CD4-positive, alpha-beta T cell (primary cell): ENCODE results near the gene ZNF816. TPM values are rescaled to one million over a fixed set of nuclear protein-coding genes. Genes with fewer than 3 reads are reported as not detected.

Experiments
- ATAC-seq: fragments of 200-7000 bp; cut with Tn5 transposase; one replicate; pipeline ENCODE4 v1.10.0; 2022; ENCODE audit warnings: mild to moderate bottlenecking; ENCODE audit not compliant: poor library complexity
- CTCF ChIA-PET: fragments of 350-600 bp; sonication (Branson Sonifier 250); formaldehyde crosslinking; loops from one replicate; lab custom pipeline; 2021; ENCODE audit warnings: antibody characterized with exemption, inconsistent platforms; lab: Charles Lee
- POLR2A ChIA-PET: fragments of 350-600 bp; sonication (Branson Sonifier 250); formaldehyde crosslinking; loops from one replicate; lab custom pipeline; 2021; ENCODE audit warnings: antibody characterized with exemption, inconsistent platforms; lab: Charles Lee
- DNase-seq, 14 experiments: peaks; one replicate each; pipeline ENCODE4 v3.0.0-alpha.2; 2013 to 2020; ENCODE audit warnings: mixed read lengths in 2 of 14
- H3K27ac ChIP-seq, 2 donors: one replicate each; pipeline versions ENCODE4 v1.5.1 to v1.7.0; 2013; ENCODE audit warnings: low read length in 2 of 2, low read depth in 1 of 2, mild to moderate bottlenecking in 1 of 2
- H3K27me3 ChIP-seq, 2 experiments: 1 replicate in 1 of 2; 2 replicates in 1 of 2; pipeline versions ENCODE4 v1.6.1 to v1.7.0; 2013; ENCODE audit warnings: low read length in 2 of 2, control low read depth in 1 of 2, mild to moderate bottlenecking in 1 of 2, moderate library complexity in 1 of 2; ENCODE audit not compliant: insufficient read depth in 2 of 2, control insufficient read depth in 1 of 2
- H3K36me3 ChIP-seq: one replicate; pipeline ENCODE4 v1.6.1; 2013; ENCODE audit warnings: low read length, control low read depth; ENCODE audit not compliant: insufficient read depth
- H3K4me1 ChIP-seq: one replicate; pipeline ENCODE4 v1.6.1; 2013; ENCODE audit warnings: low read length, control low read depth; ENCODE audit not compliant: insufficient read depth
- H3K4me3 ChIP-seq: one replicate; pipeline ENCODE4 v1.5.1; 2013; ENCODE audit warnings: mild to moderate bottlenecking, low read length, moderate library complexity
- H3K9me3 ChIP-seq, 2 experiments: 1 replicate in 1 of 2; 2 replicates in 1 of 2; pipeline versions ENCODE4 v1.6.1 to v1.7.0; 2013; ENCODE audit warnings: low read length in 2 of 2, mild to moderate bottlenecking in 2 of 2, control low read depth in 1 of 2, moderate library complexity in 1 of 2; ENCODE audit not compliant: control insufficient read depth in 1 of 2, insufficient read depth in 1 of 2
- H3K27ac Mint-ChIP-seq: one replicate; pipeline ENCODE4 v1.8.0; 2020; ENCODE audit warnings: mixed read lengths
- H3K27me3 Mint-ChIP-seq: one replicate; pipeline ENCODE4 v1.8.0; 2021; ENCODE audit warnings: mixed read lengths
- H3K36me3 Mint-ChIP-seq: one replicate; pipeline ENCODE4 v1.8.0; 2021; ENCODE audit warnings: low read depth, mixed read lengths
- H3K4me1 Mint-ChIP-seq: one replicate; pipeline ENCODE4 v1.8.0; 2021; ENCODE audit warnings: low read depth, mixed read lengths
- H3K4me3 Mint-ChIP-seq: one replicate; pipeline ENCODE4 v1.8.0; 2020; ENCODE audit warnings: mild to moderate bottlenecking, mixed read lengths
- H3K9me3 Mint-ChIP-seq: one replicate; pipeline ENCODE4 v1.8.0; 2020; ENCODE audit warnings: mixed read lengths
- CTCF ChIP-seq: fragments of 200-600 bp; IDR thresholded peaks from one replicate; pipeline ENCODE4 v1.8.0; 2022; ENCODE audit warnings: antibody characterized with exemption, mild to moderate bottlenecking
- intact Hi-C, 2 experiments: fragments of 100-400 bp; cut with DNase I in 1 of 2; cut with micrococcal nuclease in 1 of 2; formaldehyde crosslinking; loops; one replicate each; pipeline versions ENCODE4 v1.15.1 to v1.9.0; 2023 to 2025; cut with DNase I, micrococcal nuclease
- total RNA-seq, 174 experiments: library from RNA in 2 of 174; stranded (reverse) in 2 of 174; gene quantifications; one replicate each; pipeline ENCODE4 v1.2.3 and lab custom pipeline; 2021 to 2026

ZNF816 gene
- total RNA-seq, 2 experiments from 2014 or later: 3.6 to 5.5 TPM

DNA sequence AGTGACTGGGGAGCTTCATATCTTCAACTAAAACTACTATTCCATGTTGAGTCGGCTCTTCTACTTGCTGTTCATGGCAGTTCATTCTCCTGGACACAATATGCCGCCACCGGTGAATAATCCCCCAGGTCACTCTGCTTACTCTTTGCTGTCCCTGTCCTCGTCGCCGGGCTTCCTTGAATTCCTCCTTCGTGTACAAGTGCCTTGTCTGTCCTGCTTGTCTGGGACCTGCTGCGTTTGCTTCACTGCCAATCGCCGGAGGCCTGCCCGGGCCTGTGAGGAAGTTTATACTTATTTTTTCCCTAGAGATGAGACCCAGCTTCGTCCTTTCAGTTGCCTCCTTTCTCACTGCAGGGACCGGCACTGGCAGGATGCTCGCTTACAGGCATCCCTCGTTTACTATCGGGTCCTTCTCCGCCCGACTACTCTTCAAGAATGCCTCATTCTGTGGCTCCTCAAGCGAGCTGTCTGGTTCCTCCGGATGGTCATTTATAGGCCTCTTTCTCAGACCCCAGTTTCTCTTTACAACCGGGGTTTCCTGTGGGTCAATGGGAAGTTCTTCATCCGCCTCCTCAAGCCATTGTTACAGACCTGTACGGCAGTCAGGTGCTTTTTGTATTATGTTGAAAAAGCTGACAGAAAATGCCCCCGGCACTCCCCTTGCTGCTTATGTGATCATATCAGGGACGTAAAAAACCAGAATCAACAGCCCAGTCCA, 45.5 kb upstream of the ZNF816 start:
- Mint-ChIP-seq H3K9me3 (no peaks in the 10 kb centered on the region), H3K27me3 (no peaks in the 10 kb centered on the region), H3K4me1 (no peaks in the 10 kb centered on the region), H3K4me3 (no peak overlapping the region), H3K27ac (no peak overlapping the region), H3K36me3 (peaks cover 2% of the 10 kb centered on the region)
- no peak for TF ChIP-seq CTCF
- H3K4me1 ChIP-seq: no peaks in the 10 kb centered on the region
- CTCF ChIA-PET: no interaction called here
- H3K4me3 ChIP-seq: no peak overlapping the region
- no peaks in the 10 kb centered on the region for H3K36me3 ChIP-seq
- POLR2A ChIA-PET: no interaction called here
- DNase-seq (no peak), ATAC-seq (no peak)
- H3K27ac ChIP-seq: no peak overlapping the region
- H3K9me3 ChIP-seq: peaks cover 8 to 49% of the 10 kb centered on the region in 2 experiments
- intact Hi-C loops: no loop called here
- H3K27me3 ChIP-seq: no peaks in the 10 kb centered on the region

- Mint-ChIP-seq H3K4me3 (no peak overlapping the region), H3K4me1 (no peaks in the 10 kb centered on the region), H3K27ac (no peak overlapping the region), H3K9me3 (no peaks in the 10 kb centered on the region), H3K36me3 (no peaks in the 10 kb centered on the region), H3K27me3 (no peaks in the 10 kb centered on the region)
- ChIA-PET CTCF (interaction anchor here (0.6 kb wide), 1 partner anchor 74 kb away, joined by 4 read pairs; no protein-coding TSS in a partner anchor), POLR2A (no interaction called here)
- Histone ChIP-seq H3K36me3 (no peaks in the 10 kb centered on the region), H3K27me3 (no peaks in the 10 kb centered on the region), H3K27ac (no peak overlapping the region), H3K9me3 (peaks cover 4 to 50% of the 10 kb centered on the region in 2 experiments), H3K4me3 (no peak overlapping the region), H3K4me1 (no peaks in the 10 kb centered on the region)
- ATAC-seq (no peak), DNase-seq (no peak)
- intact Hi-C loops: no loop called here
- no peak for TF ChIP-seq CTCF
These were observed 44.9 kb upstream of the ZNF816 start for GRCh38 chr19:53007606-53008005.

GRCh38 chr19:53007200-53007599, 44.5 kb upstream of the ZNF816 start:
- H3K9me3 Mint-ChIP-seq: no peaks in the 10 kb centered on the region
- no peak overlapping the region for H3K4me3 Mint-ChIP-seq
- no peak overlapping the region for H3K4me3 ChIP-seq
- no peak overlapping the region for H3K27ac ChIP-seq
- ChIA-PET POLR2A (no interaction called here), CTCF (interaction anchor here (0.6 kb wide), 1 partner anchor 74 kb away, joined by 4 read pairs; no protein-coding TSS in a partner anchor)
- intact Hi-C loops: no loop called here
- H3K4me1 Mint-ChIP-seq: no peaks in the 10 kb centered on the region
- no peak for ATAC-seq
- no peak for TF ChIP-seq CTCF
- H3K27me3 Mint-ChIP-seq: no peaks in the 10 kb centered on the region
- H3K27ac Mint-ChIP-seq: no peak overlapping the region
- peaks cover 4 to 46% of the 10 kb centered on the region in 2 experiments for H3K9me3 ChIP-seq
- H3K4me1 ChIP-seq: no peaks in the 10 kb centered on the region
- H3K36me3 Mint-ChIP-seq: no peaks in the 10 kb centered on the region
- no peaks in the 10 kb centered on the region for H3K36me3 ChIP-seq
- no peaks in the 10 kb centered on the region for H3K27me3 ChIP-seq
- DNase-seq: no peak
